ENCODE data around the gene RAD1. TPM values are rescaled to one million over a fixed set of nuclear protein-coding genes. Genes with fewer than 3 reads are reported as not detected.

The RAD1 gene
- total RNA-seq, 1 experiment from 2014 or later: 24.8 TPM

Other genes starting within 250 kb of the RAD1 start
- gene TTC23L, start 76.3 kb downstream of the RAD1 start, total RNA-seq (2021; ENCODE audit: unreplicated experiment): 1.0 TPM
- 76.4 TPM for gene BRIX1, start 207 bp upstream of the RAD1 start, total RNA-seq (2021; ENCODE audit: unreplicated experiment)
- gene DNAJC21, start 14.1 kb upstream of the RAD1 start, total RNA-seq (2021; ENCODE audit: unreplicated experiment): 34.7 TPM
- not detected for gene AGXT2, start 132.4 kb upstream of the RAD1 start, total RNA-seq (2021; ENCODE audit: unreplicated experiment)

Data from HCT116 (cell line).